Measurements from ENCODE around the gene RIMS1.

The RIMS1 gene

GRCh38 chr6:71886184-71887005 lies at the start of gene RIMS1:
Gene RIMS1 (plus strand): TSS chr6:71886550. CDS start chr6:71887024, 474 bp downstream.
- DNase-seq (ENCODE audit: low spot score) = peak; percentile 35

GRCh38 chr6:71851214-71851613 lies 35.1 kb upstream of the RIMS1 start:
- DNase-seq (ENCODE audit: low spot score) = no peak

- no peak for DNase-seq (ENCODE audit: low spot score)
These were observed 33.4 kb upstream of the RIMS1 start for GRCh38 chr6:71852948-71853347.

GRCh38 chr6:71855406-71855805 lies 30.9 kb upstream of the RIMS1 start:
- DNase-seq (ENCODE audit: low spot score) = no peak

- DNase-seq (ENCODE audit: low spot score) = no peak
These were observed 7.3 kb upstream of the RIMS1 start for GRCh38 chr6:71879016-71879415.

- DNase-seq (ENCODE audit: low spot score) = no peak
These were observed 825 bp downstream of the RIMS1 start for GRCh38 chr6:71887006-71887743.

GRCh38 chr6:71887744-71888230 lies 1.4 kb downstream of the RIMS1 start:
- DNase-seq (ENCODE audit: low spot score) = no peak

GRCh38 chr6:71888756-71889340 lies 2.5 kb downstream of the RIMS1 start:
- DNase-seq (ENCODE audit: low spot score) = no peak

- DNase-seq (ENCODE audit: low spot score) = no peak
These were observed 3.0 kb downstream of the RIMS1 start for GRCh38 chr6:71889366-71889765.

- DNase-seq (ENCODE audit: low spot score) = no peak
These were observed 6.3 kb downstream of the RIMS1 start for GRCh38 chr6:71892641-71893040.

GRCh38 chr6:71900642-71901041 lies 14.3 kb downstream of the RIMS1 start:
- no peak for DNase-seq (ENCODE audit: low spot score)

- DNase-seq (ENCODE audit: low spot score) = no peak
These were observed 15.9 kb downstream of the RIMS1 start for GRCh38 chr6:71902261-71902660.

- no peak for DNase-seq (ENCODE audit: low spot score)
These were observed 20.5 kb downstream of the RIMS1 start for GRCh38 chr6:71906813-71907212.

GRCh38 chr6:71908162-71908765 lies 21.9 kb downstream of the RIMS1 start:
- DNase-seq (ENCODE audit: low spot score) = no peak

GRCh38 chr6:71913444-71914234 lies 27.3 kb downstream of the RIMS1 start:
- DNase-seq (ENCODE audit: low spot score) = no peak

- no peak for DNase-seq (ENCODE audit: low spot score)
These were observed 42.7 kb downstream of the RIMS1 start for GRCh38 chr6:71929047-71929446.

- DNase-seq (ENCODE audit: low spot score) = no peak
These were observed 47.5 kb downstream of the RIMS1 start for GRCh38 chr6:71933881-71934280.

- DNase-seq (ENCODE audit: low spot score) = no peak
These were observed 79.1 kb downstream of the RIMS1 start for GRCh38 chr6:71965404-71965803.

GRCh38 chr6:71967436-71967835 lies 81.1 kb downstream of the RIMS1 start:
- no peak for DNase-seq (ENCODE audit: low spot score)

GRCh38 chr6:71977884-71978283 lies 91.5 kb downstream of the RIMS1 start:
- no peak for DNase-seq (ENCODE audit: low spot score)

GRCh38 chr6:71979911-71980310 lies 93.6 kb downstream of the RIMS1 start:
- no peak for DNase-seq (ENCODE audit: low spot score)

- DNase-seq (ENCODE audit: low spot score) = no peak
These were observed 96.0 kb downstream of the RIMS1 start for GRCh38 chr6:71982389-71982788.
